ENCODE measurements around the gene FMN2. TPM values are rescaled to one million over a fixed set of nuclear protein-coding genes. Genes with fewer than 3 reads are reported as not detected.
A peak's percentile ranks its signal among the peaks of the same experiment; 100 is the strongest.
"Not testable (repeated sequence)": the region's sequence is repeated elsewhere in the genome, so short reads cannot be mapped to it uniquely, and the experiment has no call there.

Gene FMN2
- total and polyA plus RNA-seq, 2 experiments from 2014 or later, result 0.97 TPM; not detected in 1

GRCh38 chr1:240314845-240315801 lies 223.4 kb downstream of the FMN2 start:
- H3K4me3 ChIP-seq, result no peak overlapping the region
- H3K4me2 ChIP-seq, result peak overlapping the region; percentile 19
- H3K79me2 ChIP-seq, result no peaks in the 10 kb centered on the region
- H3K27ac ChIP-seq, result peak overlapping the region; percentile 69
- H3K9me2 ChIP-seq (replicated peaks; ENCODE audit: insufficient read depth), result no peaks in the 10 kb centered on the region
- DNase-seq (ENCODE audit: low spot score), result no peak
- TF ChIP-seq EZH2 (IDR thresholded peaks at IDR 0.05; ENCODE audit: borderline replicate concordance) (no peak), EZH2phosphoT487 (IDR thresholded peaks at IDR 0.05; ENCODE audit: low read depth, severe bottlenecking, unreplicated experiment) (no peak)
- H3K27me3 ChIP-seq, result no peaks in the 10 kb centered on the region
- WGBS (ENCODE audit: low lambda C conversion rate, missing lambda C conversion rate), result 66% methylated on average over 3 of the region's 3 CpGs
- H3K9me3 ChIP-seq (ENCODE audit: low read depth), result no peaks in the 10 kb centered on the region
- no peak overlapping the region for H2AFZ ChIP-seq
- H3K4me1 ChIP-seq (ENCODE audit: insufficient read depth), result no peaks in the 10 kb centered on the region
- H3K36me3 ChIP-seq (replicated peaks; ENCODE audit: insufficient read depth, low read depth), result no peaks in the 10 kb centered on the region
- no peaks in the 10 kb centered on the region for H4K20me1 ChIP-seq (ENCODE audit: insufficient read depth, poor library complexity, severe bottlenecking)

GRCh38 chr1:240319998-240320397 lies 228.3 kb downstream of the FMN2 start:
- Histone ChIP-seq H3K4me2 (no peak overlapping the region), H3K4me3 (no peak overlapping the region), H3K4me1 (ENCODE audit: insufficient read depth) (peaks cover 7% of the 10 kb centered on the region), H3K36me3 (replicated peaks; ENCODE audit: insufficient read depth, low read depth) (no peaks in the 10 kb centered on the region), H3K9me3 (ENCODE audit: low read depth) (no peaks in the 10 kb centered on the region), H3K27ac (no peak overlapping the region), H3K27me3 (no peaks in the 10 kb centered on the region), H2AFZ (no peak overlapping the region), H4K20me1 (ENCODE audit: insufficient read depth, poor library complexity, severe bottlenecking) (no peaks in the 10 kb centered on the region), H3K79me2 (no peaks in the 10 kb centered on the region), H3K9me2 (replicated peaks; ENCODE audit: insufficient read depth) (no peaks in the 10 kb centered on the region)
- 97% methylated on average over 3 of the region's 3 CpGs for WGBS (ENCODE audit: low lambda C conversion rate, missing lambda C conversion rate)
- no peak for TF ChIP-seq EZH2phosphoT487 (IDR thresholded peaks at IDR 0.05; ENCODE audit: low read depth, severe bottlenecking, unreplicated experiment)
- no peak for TF ChIP-seq EZH2 (IDR thresholded peaks at IDR 0.05; ENCODE audit: borderline replicate concordance)
- no peak for TF ChIP-seq CTCF (IDR thresholded peaks at IDR 0.05; ENCODE audit: poor library complexity)
- no peak for DNase-seq (ENCODE audit: low spot score)

- Histone ChIP-seq H3K4me1 (ENCODE audit: insufficient read depth) (peaks cover 7% of the 10 kb centered on the region), H3K9me3 (ENCODE audit: low read depth) (no peaks in the 10 kb centered on the region), H3K4me3 (no peak overlapping the region), H3K9me2 (replicated peaks; ENCODE audit: insufficient read depth) (no peaks in the 10 kb centered on the region), H2AFZ (no peak overlapping the region), H3K27me3 (no peaks in the 10 kb centered on the region), H3K36me3 (replicated peaks; ENCODE audit: insufficient read depth, low read depth) (no peaks in the 10 kb centered on the region), H3K27ac (no peak overlapping the region), H3K4me2 (no peak overlapping the region), H3K79me2 (no peaks in the 10 kb centered on the region), H4K20me1 (ENCODE audit: insufficient read depth, poor library complexity, severe bottlenecking) (no peaks in the 10 kb centered on the region)
- no peak for TF ChIP-seq EZH2 (IDR thresholded peaks at IDR 0.05; ENCODE audit: borderline replicate concordance)
- no peak for TF ChIP-seq EZH2phosphoT487 (IDR thresholded peaks at IDR 0.05; ENCODE audit: low read depth, severe bottlenecking, unreplicated experiment)
- TF ChIP-seq CTCF (IDR thresholded peaks at IDR 0.05; ENCODE audit: poor library complexity), result no peak
- no peak for DNase-seq (ENCODE audit: low spot score)
- 22% methylated on average over 5 of the region's 5 CpGs for WGBS (ENCODE audit: low lambda C conversion rate, missing lambda C conversion rate)
These were observed 229.0 kb downstream of the FMN2 start for GRCh38 chr1:240320659-240321058.

GRCh38 chr1:240322943-240323342 lies 231.3 kb downstream of the FMN2 start:
- Histone ChIP-seq H3K27ac (no peak overlapping the region), H3K4me3 (no peak overlapping the region), H3K9me2 (replicated peaks; ENCODE audit: insufficient read depth) (no peaks in the 10 kb centered on the region), H3K36me3 (replicated peaks; ENCODE audit: insufficient read depth, low read depth) (no peaks in the 10 kb centered on the region), H3K27me3 (no peaks in the 10 kb centered on the region), H3K79me2 (no peaks in the 10 kb centered on the region), H2AFZ (no peak overlapping the region), H4K20me1 (ENCODE audit: insufficient read depth, poor library complexity, severe bottlenecking) (no peaks in the 10 kb centered on the region), H3K4me2 (no peak overlapping the region), H3K4me1 (ENCODE audit: insufficient read depth) (peaks cover 7% of the 10 kb centered on the region), H3K9me3 (ENCODE audit: low read depth) (no peaks in the 10 kb centered on the region)
- TF ChIP-seq EZH2phosphoT487 (IDR thresholded peaks at IDR 0.05; ENCODE audit: low read depth, severe bottlenecking, unreplicated experiment) (no peak), EZH2 (IDR thresholded peaks at IDR 0.05; ENCODE audit: borderline replicate concordance) (no peak), CTCF (IDR thresholded peaks at IDR 0.05; ENCODE audit: poor library complexity) (no peak)
- WGBS (ENCODE audit: low lambda C conversion rate, missing lambda C conversion rate), result 92% methylated on average over 4 of the region's 4 CpGs
- DNase-seq (ENCODE audit: low spot score), result no peak

GRCh38 chr1:240328382-240328781 lies 236.7 kb downstream of the FMN2 start:
- not testable (repeated sequence) for H3K36me3 ChIP-seq (replicated peaks; ENCODE audit: insufficient read depth, low read depth); H3K4me2 ChIP-seq; H4K20me1 ChIP-seq (ENCODE audit: insufficient read depth, poor library complexity, severe bottlenecking); H3K4me3 ChIP-seq; H3K27me3 ChIP-seq; H3K27ac ChIP-seq; H2AFZ ChIP-seq; H3K79me2 ChIP-seq; H3K4me1 ChIP-seq (ENCODE audit: insufficient read depth); H3K9me2 ChIP-seq (replicated peaks; ENCODE audit: insufficient read depth); H3K9me3 ChIP-seq (ENCODE audit: low read depth); DNase-seq (ENCODE audit: low spot score)
- 93% methylated on average over 1 of the region's 1 CpG for WGBS (ENCODE audit: low lambda C conversion rate, missing lambda C conversion rate)
